ENCODE results near the gene F11. TPM values are rescaled to one million over a fixed set of nuclear protein-coding genes. Genes with fewer than 3 reads are reported as not detected.
"Not testable (repeated sequence)": the region's sequence is repeated elsewhere in the genome, so short reads cannot be mapped to it uniquely, and the experiment has no call there.

Gene F11
- total RNA-seq, 4 donors from 2014 or later, result not detected

GRCh38 chr4:186304866-186305505, 39.0 kb downstream of the F11 start:
- no peak for TF ChIP-seq CTCF (IDR thresholded peaks at IDR 0.05)
- DNase-seq, result peak; percentile 65 to 76
- Histone ChIP-seq H3K27me3 (no peaks in the 10 kb centered on the region), H3K36me3 (no peaks in the 10 kb centered on the region), H3K4me1 (peaks cover 11 to 21% of the 10 kb centered on the region in 2 donors), H3K4me3 (replicated peaks in 1 of 3) (no peak overlapping the region), H3K9me3 (no peaks in the 10 kb centered on the region), H3K27ac (no peak overlapping the region)
- WGBS, 2 donors, result 35 to 38% methylated on average over 13 of the region's 13 CpGs
- intact Hi-C loops (cut with DNase I), result no loop called here

GRCh38 chr4:186307497-186307896, 41.5 kb downstream of the F11 start:
- 14 to 20% methylated on average over 4 of the region's 4 CpGs for WGBS, 2 donors
- Histone ChIP-seq H3K36me3 (no peaks in the 10 kb centered on the region), H3K27me3 (no peaks in the 10 kb centered on the region), H3K4me1 (peaks cover 11 to 21% of the 10 kb centered on the region in 2 donors), H3K4me3 (replicated peaks in 1 of 3) (no peak overlapping the region), H3K9me3 (no peaks in the 10 kb centered on the region), H3K27ac (peak overlapping the region; percentile 13 to 48 (median 44))
- intact Hi-C loops (cut with DNase I), result no loop called here
- TF ChIP-seq POLR2A (IDR thresholded peaks at IDR 0.05) (no peak), CTCF (IDR thresholded peaks at IDR 0.05) (no peak)
- peak; percentile 80 to 81 for DNase-seq

DNA sequence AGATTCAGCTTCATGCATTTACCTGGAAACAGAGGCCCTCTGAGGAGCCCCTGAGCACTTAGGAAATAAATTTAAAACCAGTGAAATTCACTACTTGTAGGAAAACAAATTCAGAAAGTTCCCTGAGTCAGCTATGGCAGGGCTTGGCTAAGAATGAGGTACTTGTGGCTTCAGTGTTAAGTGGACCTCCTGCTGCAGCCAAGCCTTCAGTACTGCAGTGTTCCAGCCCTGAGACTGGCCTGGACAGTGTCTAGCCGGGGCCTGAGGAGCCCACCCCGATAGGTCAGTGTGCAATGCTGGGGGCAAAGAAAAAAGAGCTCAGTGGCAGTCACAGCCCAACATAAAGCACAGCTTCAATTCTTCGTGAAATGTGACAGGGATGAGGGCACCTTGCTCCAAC, 41.9 kb downstream of the F11 start:
- H3K27ac ChIP-seq, result peak overlapping the region; percentile 13 to 48 (median 44)
- H3K36me3 ChIP-seq, result no peaks in the 10 kb centered on the region
- DNase-seq, result peak; percentile 58 to 67
- H3K27me3 ChIP-seq, result no peaks in the 10 kb centered on the region
- intact Hi-C loops (cut with DNase I), result no loop called here
- H3K4me1 ChIP-seq, result peaks cover 11 to 21% of the 10 kb centered on the region in 2 donors
- no peak for TF ChIP-seq CTCF (IDR thresholded peaks at IDR 0.05)
- no peak for TF ChIP-seq POLR2A (IDR thresholded peaks at IDR 0.05)
- 11 to 29% methylated on average over 3 of the region's 3 CpGs for WGBS, 2 donors
- no peak overlapping the region for H3K4me3 ChIP-seq (replicated peaks in 1 of 3)
- no peaks in the 10 kb centered on the region for H3K9me3 ChIP-seq

GRCh38 chr4:186318481-186318880, 52.5 kb downstream of the F11 start:
- no peaks in the 10 kb centered on the region for H3K9me3 ChIP-seq
- intact Hi-C loops (cut with DNase I), result no loop called here
- no peak for DNase-seq
- H3K36me3 ChIP-seq, result no peaks in the 10 kb centered on the region
- H3K27ac ChIP-seq, result no peak overlapping the region
- H3K4me1 ChIP-seq, result peaks cover 0 to 3% of the 10 kb centered on the region in 2 donors
- H3K27me3 ChIP-seq, result no peaks in the 10 kb centered on the region
- H3K4me3 ChIP-seq (replicated peaks in 1 of 3), result no peak overlapping the region
- no peak for TF ChIP-seq CTCF (IDR thresholded peaks at IDR 0.05)
- no peak for TF ChIP-seq POLR2A (IDR thresholded peaks at IDR 0.05)
- WGBS, 2 donors, result 85 to 86% methylated on average over 6 of the region's 6 CpGs

- intact Hi-C loops (cut with DNase I); H3K4me3 ChIP-seq (replicated peaks in 1 of 3): not testable (repeated sequence)
Measured at GRCh38 chr4:186324660-186325059, 58.7 kb downstream of the F11 start.

More at GRCh38 chr4:186324660-186325059, 58.7 kb downstream of the F11 start:
- 94 to 96% methylated on average over 27 to 31 of the region's 33 CpGs for WGBS, 2 donors
- not testable (repeated sequence) for H3K9me3 ChIP-seq, H3K4me1 ChIP-seq, DNase-seq, H3K27me3 ChIP-seq, H3K27ac ChIP-seq, H3K36me3 ChIP-seq
